ENCODE results near the gene ALKBH6.
A peak's percentile ranks its signal among the peaks of the same experiment; 100 is the strongest.

Gene ALKBH6

GRCh38 chr19:36013280-36014011 is 567 bp downstream of the ALKBH6 start:
- Mint-ChIP-seq H3K27me3 (ENCODE audit: low read depth) (no peaks in the 10 kb centered on the region), H3K9me3 (no peaks in the 10 kb centered on the region), H3K4me1 (ENCODE audit: low read depth) (peaks cover 43% of the 10 kb centered on the region)

GRCh38 chr19:36010402-36010801 is 3.6 kb downstream of the ALKBH6 start:
- Mint-ChIP-seq H3K9me3 (no peaks in the 10 kb centered on the region), H3K4me3 (no peak overlapping the region), H3K27ac (peak overlapping the region; percentile 13), H3K4me1 (ENCODE audit: low read depth) (peaks cover 39% of the 10 kb centered on the region), H3K27me3 (ENCODE audit: low read depth) (no peaks in the 10 kb centered on the region), H3K36me3 (ENCODE audit: low read depth) (peaks cover 14% of the 10 kb centered on the region)

More at GRCh38 chr19:36013280-36014011, 567 bp downstream of the ALKBH6 start:
- peak overlapping the region; percentile 99 for H3K4me3 Mint-ChIP-seq
- H3K36me3 Mint-ChIP-seq (ENCODE audit: low read depth): peaks cover 13% of the 10 kb centered on the region
- peak overlapping the region; percentile 98 for H3K27ac Mint-ChIP-seq

- H3K27me3 Mint-ChIP-seq (ENCODE audit: low read depth): no peaks in the 10 kb centered on the region
- peak overlapping the region; percentile 73 for H3K4me3 Mint-ChIP-seq
- peak overlapping the region; percentile 41 for H3K27ac Mint-ChIP-seq
- peaks cover 14% of the 10 kb centered on the region for H3K36me3 Mint-ChIP-seq (ENCODE audit: low read depth)
- H3K4me1 Mint-ChIP-seq (ENCODE audit: low read depth): peaks cover 33% of the 10 kb centered on the region
- no peaks in the 10 kb centered on the region for H3K9me3 Mint-ChIP-seq
Measured at GRCh38 chr19:36009633-36010379, 4.2 kb downstream of the ALKBH6 start.

GRCh38 chr19:36009220-36009619 is 4.8 kb downstream of the ALKBH6 start:
- Mint-ChIP-seq H3K9me3 (no peaks in the 10 kb centered on the region), H3K4me3 (peak overlapping the region; percentile 73), H3K27me3 (ENCODE audit: low read depth) (no peaks in the 10 kb centered on the region), H3K36me3 (ENCODE audit: low read depth) (peaks cover 14% of the 10 kb centered on the region), H3K4me1 (ENCODE audit: low read depth) (peaks cover 27% of the 10 kb centered on the region), H3K27ac (no peak overlapping the region)

GRCh38 chr19:36008336-36008978 is 5.6 kb downstream of the ALKBH6 start, which contains the start of gene SYNE4:
TSS of gene SYNE4 (minus strand) at chr19:36008813. CDS start at chr19:36008681, 132 bp downstream.
- peak within 1 kb of the TSS; percentile 73 for H3K4me3 Mint-ChIP-seq
- no peaks in the 10 kb centered on the region for H3K9me3 Mint-ChIP-seq
- H3K27ac Mint-ChIP-seq: peak within 1 kb of the TSS; percentile 41

GRCh38 chr19:36006955-36007354 is 7.1 kb downstream of the ALKBH6 start:
- Mint-ChIP-seq H3K9me3 (no peaks in the 10 kb centered on the region), H3K27ac (no peak overlapping the region), H3K4me1 (ENCODE audit: low read depth) (peaks cover 14% of the 10 kb centered on the region), H3K27me3 (ENCODE audit: low read depth) (no peaks in the 10 kb centered on the region), H3K36me3 (ENCODE audit: low read depth) (peaks cover 10% of the 10 kb centered on the region), H3K4me3 (no peak overlapping the region)

More at GRCh38 chr19:36008336-36008978, 5.6 kb downstream of the ALKBH6 start, which contains the start of gene SYNE4:
- H3K27me3 Mint-ChIP-seq (ENCODE audit: low read depth): no peaks in the 10 kb centered on the region
- H3K36me3 Mint-ChIP-seq (ENCODE audit: low read depth): peaks cover 12% of the 10 kb centered on the region
- H3K4me1 Mint-ChIP-seq (ENCODE audit: low read depth): peaks cover 24% of the 10 kb centered on the region

- no peak overlapping the region for H3K4me3 Mint-ChIP-seq
- H3K4me1 Mint-ChIP-seq (ENCODE audit: low read depth): peaks cover 6% of the 10 kb centered on the region
- peaks cover 5% of the 10 kb centered on the region for H3K36me3 Mint-ChIP-seq (ENCODE audit: low read depth)
- H3K27ac Mint-ChIP-seq: no peak overlapping the region
- no peaks in the 10 kb centered on the region for H3K9me3 Mint-ChIP-seq
- no peaks in the 10 kb centered on the region for H3K27me3 Mint-ChIP-seq (ENCODE audit: low read depth)
Measured at GRCh38 chr19:36003284-36003683, 10.7 kb downstream of the ALKBH6 start.

GRCh38 chr19:36001605-36002004 is 12.4 kb downstream of the ALKBH6 start:
- no peak overlapping the region for H3K27ac Mint-ChIP-seq
- H3K4me1 Mint-ChIP-seq (ENCODE audit: low read depth): peaks cover 13% of the 10 kb centered on the region
- no peaks in the 10 kb centered on the region for H3K9me3 Mint-ChIP-seq
- no peaks in the 10 kb centered on the region for H3K27me3 Mint-ChIP-seq (ENCODE audit: low read depth)
- H3K36me3 Mint-ChIP-seq (ENCODE audit: low read depth): peaks cover 10% of the 10 kb centered on the region
- H3K4me3 Mint-ChIP-seq: no peak overlapping the region

GRCh38 chr19:35996777-35997176 is 17.2 kb downstream of the ALKBH6 start:
- Mint-ChIP-seq H3K4me3 (peak overlapping the region; percentile 87), H3K27me3 (ENCODE audit: low read depth) (no peaks in the 10 kb centered on the region), H3K4me1 (ENCODE audit: low read depth) (peaks cover 21% of the 10 kb centered on the region), H3K9me3 (no peaks in the 10 kb centered on the region), H3K27ac (no peak overlapping the region), H3K36me3 (ENCODE audit: low read depth) (peaks cover 10% of the 10 kb centered on the region)

GRCh38 chr19:35995048-35995993 is 18.7 kb downstream of the ALKBH6 start, which contains the start of gene SDHAF1:
TSS of gene SDHAF1 (plus strand) at chr19:35995188. CDS start at chr19:35995275, 87 bp downstream.
- Mint-ChIP-seq H3K4me3 (peak within 1 kb of the TSS; percentile 96), H3K27ac (peak within 1 kb of the TSS; percentile 96), H3K4me1 (ENCODE audit: low read depth) (peaks cover 20% of the 10 kb centered on the region), H3K9me3 (no peaks in the 10 kb centered on the region), H3K36me3 (ENCODE audit: low read depth) (peaks cover 7% of the 10 kb centered on the region), H3K27me3 (ENCODE audit: low read depth) (no peaks in the 10 kb centered on the region)

GRCh38 chr19:35993923-35994598 is 20.0 kb downstream of the ALKBH6 start:
- peak overlapping the region; percentile 57 for H3K27ac Mint-ChIP-seq
- H3K36me3 Mint-ChIP-seq (ENCODE audit: low read depth): peaks cover 7% of the 10 kb centered on the region
- no peaks in the 10 kb centered on the region for H3K27me3 Mint-ChIP-seq (ENCODE audit: low read depth)
- H3K4me3 Mint-ChIP-seq: peak overlapping the region; percentile 65
- H3K9me3 Mint-ChIP-seq: no peaks in the 10 kb centered on the region
- H3K4me1 Mint-ChIP-seq (ENCODE audit: low read depth): peaks cover 15% of the 10 kb centered on the region

GRCh38 chr19:35992907-35993765 is 20.9 kb downstream of the ALKBH6 start:
- H3K9me3 Mint-ChIP-seq: no peaks in the 10 kb centered on the region
- peaks cover 15% of the 10 kb centered on the region for H3K4me1 Mint-ChIP-seq (ENCODE audit: low read depth)
- H3K27me3 Mint-ChIP-seq (ENCODE audit: low read depth): peaks cover 4% of the 10 kb centered on the region
- peak overlapping the region; percentile 9 for H3K27ac Mint-ChIP-seq
- peaks cover 7% of the 10 kb centered on the region for H3K36me3 Mint-ChIP-seq (ENCODE audit: low read depth)
- no peak overlapping the region for H3K4me3 Mint-ChIP-seq

Measured in T-helper 1 cell treated with Interleukin-12 subunit alpha and Interleukin-12 subunit beta and Interleukin-4 antibody, amounts not matched to agents 30 μg/mL and 1 μg/mL, for 36 hours (primary cell).